Effector memory CD8-positive, alpha-beta T cell (primary cell): ENCODE measurements around the gene RNF182.
"Not testable (repeated sequence)": the region's sequence is repeated elsewhere in the genome, so short reads cannot be mapped to it uniquely, and the experiment has no call there.

Source experiments
- ATAC-seq: fragments of 150-1000 bp; cut with Tn5 transposase; replicated peaks from 2 replicates; pipeline ENCODE4 v1.10.0; 2021; ENCODE audit warnings: mild to moderate bottlenecking, moderate library complexity
- DNase-seq, 3 experiments: peaks; one replicate each; pipeline ENCODE4 v3.0.0; 2021
- H3K27ac Mint-ChIP-seq, 2 donors: one replicate each; pipeline ENCODE4 v1.8.0; 2022; ENCODE audit warnings: mild to moderate bottlenecking in 2 of 2, mixed read lengths in 2 of 2, moderate library complexity in 2 of 2
- H3K27me3 Mint-ChIP-seq, 2 donors: one replicate each; pipeline ENCODE4 v1.8.0; 2022; ENCODE audit warnings: mixed read lengths in 2 of 2
- H3K36me3 Mint-ChIP-seq: one replicate; pipeline ENCODE4 v1.8.0; 2022; ENCODE audit warnings: mild to moderate bottlenecking, moderate library complexity, mixed read lengths; ENCODE audit not compliant: insufficient read depth
- H3K4me1 Mint-ChIP-seq, 2 donors: one replicate each; pipeline ENCODE4 v1.8.0; 2022; ENCODE audit warnings: low read depth in 2 of 2, mixed read lengths in 2 of 2
- H3K4me3 Mint-ChIP-seq, 2 donors: one replicate each; pipeline ENCODE4 v1.8.0; 2022; ENCODE audit warnings: mild to moderate bottlenecking in 2 of 2, mixed read lengths in 2 of 2, moderate library complexity in 2 of 2
- H3K9me3 Mint-ChIP-seq, 2 donors: one replicate each; pipeline ENCODE4 v1.8.0; 2022; ENCODE audit warnings: mixed read lengths in 2 of 2

Gene RNF182

DNA sequence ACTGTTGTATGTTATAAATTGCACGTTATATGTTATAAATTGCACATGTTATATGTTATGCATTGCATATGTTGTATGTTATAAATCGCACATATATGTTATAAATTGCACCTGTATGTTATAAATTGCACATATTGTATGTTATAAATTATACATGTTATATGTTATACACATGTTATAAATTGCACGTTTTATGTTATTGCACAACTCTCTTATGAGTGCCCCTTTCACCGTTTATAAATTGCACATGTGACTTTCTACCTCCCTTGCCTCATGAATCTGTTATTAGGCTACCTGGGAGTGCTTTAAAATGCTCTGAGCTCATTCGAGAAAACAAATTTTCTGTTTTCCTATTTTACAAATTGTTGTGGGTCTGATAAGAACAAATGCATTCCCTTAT lies 84.1 kb downstream of the RNF182 start:
- no peak overlapping the region for H3K27ac Mint-ChIP-seq
- no peaks in the 10 kb centered on the region for H3K36me3 Mint-ChIP-seq
- ATAC-seq (no peak), DNase-seq (no peak)
- H3K9me3 Mint-ChIP-seq = no peaks in the 10 kb centered on the region
- H3K4me3 Mint-ChIP-seq = no peak overlapping the region
- no peaks in the 10 kb centered on the region for H3K4me1 Mint-ChIP-seq
- H3K27me3 Mint-ChIP-seq = peaks cover 62 to 74% of the 10 kb centered on the region in 2 donors

DNA sequence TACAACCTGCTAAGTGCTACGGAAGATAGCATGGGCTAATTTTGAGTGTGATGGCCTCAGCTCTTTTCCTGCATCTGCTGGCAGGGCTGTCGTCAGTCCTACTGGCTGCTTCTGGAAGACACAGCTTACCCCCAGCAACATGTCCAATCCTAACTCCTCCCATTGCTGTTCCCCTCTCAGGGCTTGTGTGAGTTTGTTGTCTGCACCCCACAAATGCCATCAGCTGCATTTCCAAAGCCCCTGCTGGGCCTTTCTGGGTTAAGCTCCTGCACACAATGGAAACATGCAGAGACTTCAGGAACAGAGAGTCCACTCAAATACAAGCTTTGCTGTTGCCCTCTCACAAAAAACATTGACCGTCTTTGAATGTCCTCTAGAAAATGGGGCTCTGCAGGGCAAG lies 84.7 kb downstream of the RNF182 start:
- Mint-ChIP-seq H3K9me3 (no peaks in the 10 kb centered on the region), H3K36me3 (no peaks in the 10 kb centered on the region), H3K27ac (no peak overlapping the region), H3K4me1 (no peaks in the 10 kb centered on the region), H3K4me3 (no peak overlapping the region), H3K27me3 (peaks cover 61 to 72% of the 10 kb centered on the region in 2 donors)
- ATAC-seq = no peak
- no peak for DNase-seq

DNA sequence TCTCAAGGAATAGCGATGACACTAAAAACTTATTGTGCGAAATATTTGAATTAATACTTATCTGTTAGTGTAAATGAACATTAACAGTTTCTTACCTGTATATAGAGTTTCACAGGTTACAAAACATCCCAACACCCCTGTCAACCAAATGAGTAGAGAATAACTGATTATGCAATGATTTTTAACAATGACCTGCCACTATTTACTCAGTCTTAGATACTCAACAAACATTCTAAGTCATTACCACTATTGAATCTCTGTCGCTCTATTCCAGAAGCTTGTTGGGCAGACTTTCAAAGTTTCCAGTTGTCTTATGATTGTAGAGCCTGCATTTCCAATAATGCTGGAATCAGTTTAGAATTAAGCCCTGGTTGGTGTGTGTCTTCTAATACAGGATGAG lies 85.5 kb downstream of the RNF182 start:
- Mint-ChIP-seq H3K27ac (no peak overlapping the region), H3K4me1 (no peaks in the 10 kb centered on the region), H3K4me3 (no peak overlapping the region), H3K36me3 (no peaks in the 10 kb centered on the region), H3K9me3 (no peaks in the 10 kb centered on the region), H3K27me3 (peaks cover 61 to 72% of the 10 kb centered on the region in 2 donors)
- no peak for DNase-seq
- ATAC-seq = no peak

DNA sequence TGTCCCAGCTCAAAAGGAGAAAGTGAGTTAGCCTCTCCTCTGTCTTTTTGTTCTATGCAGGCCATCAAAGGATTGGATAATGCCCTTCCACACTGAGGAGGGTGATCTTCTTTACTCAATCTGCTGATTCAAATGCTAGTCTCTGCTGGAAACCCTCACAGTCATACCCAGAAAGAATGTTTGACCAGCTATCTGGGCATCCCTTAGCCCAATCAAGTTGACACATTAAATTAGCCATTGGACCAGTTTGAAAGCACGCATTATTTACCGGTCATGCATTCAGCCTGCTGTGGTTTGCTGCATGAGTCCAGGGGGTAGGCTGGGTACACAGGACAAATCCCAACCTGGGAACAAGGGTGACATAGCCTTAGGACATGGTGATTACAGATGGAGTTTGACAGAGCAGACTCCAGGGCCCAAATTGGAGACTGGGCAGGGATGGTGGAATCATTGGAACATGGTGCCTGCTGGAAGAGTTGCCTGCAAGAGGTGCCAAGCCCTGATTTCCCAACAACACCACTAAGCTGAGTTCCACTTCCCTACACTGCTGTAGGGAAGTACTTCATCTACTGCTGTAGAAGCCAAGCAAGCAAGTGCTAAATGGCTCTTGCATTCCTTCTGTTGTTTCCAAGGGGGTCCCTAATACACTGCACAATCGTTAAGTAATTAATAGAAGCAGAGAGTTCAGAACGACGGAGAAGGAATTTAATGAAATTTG lies 87.7 kb downstream of the RNF182 start:
- ATAC-seq = no peak
- no peak overlapping the region for H3K4me3 Mint-ChIP-seq
- H3K36me3 Mint-ChIP-seq = peaks cover 3% of the 10 kb centered on the region
- DNase-seq = no peak
- peaks cover 52 to 69% of the 10 kb centered on the region in 2 donors for H3K27me3 Mint-ChIP-seq
- no peaks in the 10 kb centered on the region for H3K9me3 Mint-ChIP-seq
- no peak overlapping the region for H3K27ac Mint-ChIP-seq
- H3K4me1 Mint-ChIP-seq = no peaks in the 10 kb centered on the region

DNA sequence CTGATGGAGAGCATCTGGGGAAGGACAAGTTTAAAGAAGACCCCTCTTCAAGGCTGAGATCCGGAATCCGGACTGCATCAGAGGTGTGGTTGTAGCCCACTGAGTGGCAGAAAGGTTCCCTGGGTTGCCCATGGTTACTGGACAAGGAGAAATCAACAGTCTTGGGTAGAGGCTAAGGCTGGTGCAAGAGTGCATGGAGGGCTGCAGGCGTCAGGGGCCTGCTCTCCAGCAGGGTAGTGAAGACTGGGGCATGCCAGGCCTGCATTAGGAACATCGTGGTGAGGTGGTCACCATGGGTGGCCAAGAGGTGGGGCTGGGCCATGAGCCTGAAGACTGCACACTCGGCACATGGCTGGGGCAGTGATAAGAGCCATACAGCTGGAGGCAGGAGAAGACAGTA lies 91.2 kb downstream of the RNF182 start:
- Mint-ChIP-seq H3K9me3 (no peaks in the 10 kb centered on the region), H3K36me3 (peaks cover 3% of the 10 kb centered on the region), H3K27ac (no peak overlapping the region), H3K4me1 (no peaks in the 10 kb centered on the region), H3K4me3 (no peak overlapping the region), H3K27me3 (peaks cover 32 to 42% of the 10 kb centered on the region in 2 donors)
- DNase-seq (no peak), ATAC-seq (no peak)

DNA sequence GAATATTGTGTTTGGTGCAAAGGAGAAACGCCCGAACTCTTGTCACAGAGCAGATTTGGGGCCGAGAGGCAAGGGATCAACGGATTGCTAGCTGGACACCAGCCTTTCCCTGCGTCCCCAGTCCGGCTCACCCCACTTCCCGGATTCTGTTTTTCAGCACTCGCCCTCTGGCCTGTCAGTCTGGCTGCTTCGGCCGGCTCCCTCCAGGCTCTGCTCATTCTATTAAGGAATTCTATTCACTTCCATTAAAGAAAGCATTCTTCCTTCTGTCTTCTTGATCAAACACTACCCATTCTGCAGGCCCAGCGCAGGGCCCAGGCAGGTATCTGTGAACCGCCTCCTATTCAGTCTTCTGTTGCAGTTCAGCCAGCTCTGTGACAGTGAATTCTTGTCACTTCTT lies 91.7 kb downstream of the RNF182 start:
- Mint-ChIP-seq H3K9me3 (no peaks in the 10 kb centered on the region), H3K27ac (no peak overlapping the region), H3K4me3 (no peak overlapping the region), H3K27me3 (peaks cover 27 to 38% of the 10 kb centered on the region in 2 donors), H3K4me1 (no peaks in the 10 kb centered on the region), H3K36me3 (peaks cover 3% of the 10 kb centered on the region)
- ATAC-seq (no peak), DNase-seq (no peak)

DNA sequence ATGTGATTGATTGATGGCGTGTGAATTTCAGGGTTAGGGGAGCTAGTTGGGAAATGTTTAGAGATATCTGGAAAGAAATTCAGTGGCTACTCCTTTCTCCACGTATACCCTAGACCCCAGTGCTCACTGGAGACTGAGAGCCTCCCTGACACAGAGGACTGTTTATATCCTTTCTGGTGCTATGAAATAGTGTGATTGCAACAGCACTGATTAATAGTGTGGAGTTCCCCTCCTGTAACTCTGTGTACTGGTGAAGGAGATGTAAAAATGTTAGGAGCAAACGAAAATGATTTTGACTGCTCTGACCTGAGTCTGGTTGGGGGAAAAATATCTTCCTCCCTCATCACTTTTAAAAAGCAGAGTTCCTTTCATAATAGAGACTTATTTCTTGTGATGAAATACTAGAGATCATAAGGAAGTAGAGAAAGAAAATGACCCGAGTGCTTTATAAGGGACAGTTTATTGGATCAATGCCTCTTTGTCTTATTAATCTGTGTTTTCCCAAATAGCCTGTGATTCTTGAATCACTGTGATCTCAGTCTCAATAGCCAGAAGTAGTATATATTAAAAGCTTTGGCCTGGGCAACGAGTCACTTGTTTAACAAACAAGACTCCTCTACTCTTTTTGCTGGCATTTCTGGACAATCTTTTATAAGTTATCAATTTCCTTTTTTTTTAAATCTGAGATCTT lies 92.3 kb downstream of the RNF182 start:
- peaks cover 21 to 38% of the 10 kb centered on the region in 2 donors for H3K27me3 Mint-ChIP-seq
- no peak for DNase-seq

DNA sequence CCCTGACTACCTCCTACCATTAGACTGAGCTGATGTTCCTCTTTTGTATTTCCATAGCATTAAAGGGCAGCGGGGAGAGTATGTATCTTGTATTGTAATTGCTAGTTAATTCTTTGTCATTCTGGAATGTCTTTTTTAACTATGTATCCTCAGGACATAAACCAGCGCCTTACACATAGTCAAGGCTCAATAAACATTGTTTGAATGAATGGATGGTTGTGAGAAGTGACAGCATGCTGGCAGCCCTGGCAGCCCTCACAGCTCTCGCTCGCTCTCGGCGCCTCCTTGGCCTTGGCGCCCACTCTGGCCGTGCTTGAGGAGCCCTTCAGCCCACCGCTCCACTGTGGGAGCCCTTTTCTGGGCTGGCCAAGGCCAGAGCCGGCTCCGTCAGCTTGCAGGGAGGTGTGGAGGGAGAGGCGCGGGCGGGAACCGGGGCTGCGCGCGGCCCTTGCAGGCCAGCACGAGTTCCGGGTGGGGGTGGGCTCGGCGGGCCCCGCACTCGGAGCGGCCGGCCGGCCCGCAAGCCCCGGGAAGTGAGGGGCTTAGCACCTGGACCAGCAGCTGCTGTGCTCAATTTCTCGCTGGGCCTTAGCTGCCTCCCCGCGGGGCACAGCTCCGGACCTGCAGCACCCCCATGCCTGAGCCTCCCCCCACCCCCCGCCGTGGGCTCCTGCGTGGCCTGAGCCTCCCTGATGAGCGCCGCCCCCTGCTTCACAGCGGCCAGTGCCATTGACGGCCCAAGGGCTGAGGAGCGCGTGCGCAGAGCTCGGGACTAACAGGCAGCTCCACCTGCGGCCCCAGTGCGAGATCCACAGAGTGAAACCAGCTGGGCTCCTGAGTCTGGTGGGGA lies 93.1 kb downstream of the RNF182 start:
- Mint-ChIP-seq H3K4me3 (no peak overlapping the region), H3K4me1 (no peaks in the 10 kb centered on the region), H3K27ac (no peak overlapping the region), H3K9me3 (no peaks in the 10 kb centered on the region), H3K36me3 (peaks cover 3% of the 10 kb centered on the region), H3K27me3 (peaks cover 19 to 42% of the 10 kb centered on the region in 2 donors)
- no peak for DNase-seq
- no peak for ATAC-seq

More for the DNA sequence above, 92.3 kb downstream of the RNF182 start:
- Mint-ChIP-seq H3K4me3 (no peak overlapping the region), H3K36me3 (peaks cover 3% of the 10 kb centered on the region), H3K4me1 (no peaks in the 10 kb centered on the region), H3K9me3 (no peaks in the 10 kb centered on the region), H3K27ac (no peak overlapping the region)
- ATAC-seq = no peak

DNA sequence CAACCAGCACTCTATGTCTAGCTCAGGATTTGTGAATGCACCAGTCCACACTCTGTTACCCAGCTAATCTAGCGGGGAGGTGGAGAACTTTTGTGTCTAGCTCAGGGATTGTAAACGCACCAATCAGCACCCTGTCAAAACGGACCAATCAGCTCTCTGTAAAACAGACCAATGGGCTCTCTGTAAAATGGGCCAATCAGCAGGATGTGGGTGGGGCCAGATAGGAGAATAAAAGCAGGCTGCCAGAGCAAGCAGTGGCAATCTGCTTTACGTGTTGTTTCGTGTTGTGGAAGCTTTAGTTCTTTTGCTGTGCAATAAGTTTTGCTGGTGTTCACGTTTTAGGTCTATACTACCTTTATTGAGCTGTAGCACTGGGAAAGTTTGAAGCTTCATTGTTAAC lies 93.8 kb downstream of the RNF182 start:
- not testable (repeated sequence) for H3K9me3 Mint-ChIP-seq, H3K36me3 Mint-ChIP-seq, H3K27ac Mint-ChIP-seq, DNase-seq, ATAC-seq, H3K4me3 Mint-ChIP-seq, H3K4me1 Mint-ChIP-seq
- peaks cover 19 to 49% of the 10 kb centered on the region in 2 donors for H3K27me3 Mint-ChIP-seq

DNA sequence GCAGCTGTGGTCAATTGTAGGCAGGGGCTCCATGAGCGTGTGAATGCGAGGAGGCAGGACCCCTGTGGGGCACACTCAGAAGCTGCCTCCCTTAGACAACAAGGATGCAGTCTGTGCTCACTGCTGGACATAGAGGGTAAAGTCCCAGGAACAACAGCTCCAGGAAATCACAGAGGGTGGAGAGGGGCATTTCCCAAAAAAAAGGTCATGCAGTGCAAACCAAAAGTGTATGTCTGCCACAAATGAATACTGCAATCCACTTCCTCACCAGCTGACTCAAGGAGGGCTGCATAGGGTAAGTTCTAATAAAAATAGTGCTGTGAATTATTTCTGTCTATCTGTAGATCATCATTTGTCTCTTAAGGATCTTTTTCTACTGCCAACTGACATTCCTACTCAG lies 95.8 kb downstream of the RNF182 start:
- Mint-ChIP-seq H3K4me3 (no peak overlapping the region), H3K4me1 (peaks cover 0 to 1% of the 10 kb centered on the region in 2 donors), H3K27ac (no peak overlapping the region), H3K27me3 (peaks cover 19 to 53% of the 10 kb centered on the region in 2 donors), H3K9me3 (no peaks in the 10 kb centered on the region), H3K36me3 (peaks cover 6% of the 10 kb centered on the region)
- DNase-seq (no peak), ATAC-seq (no peak)

DNA sequence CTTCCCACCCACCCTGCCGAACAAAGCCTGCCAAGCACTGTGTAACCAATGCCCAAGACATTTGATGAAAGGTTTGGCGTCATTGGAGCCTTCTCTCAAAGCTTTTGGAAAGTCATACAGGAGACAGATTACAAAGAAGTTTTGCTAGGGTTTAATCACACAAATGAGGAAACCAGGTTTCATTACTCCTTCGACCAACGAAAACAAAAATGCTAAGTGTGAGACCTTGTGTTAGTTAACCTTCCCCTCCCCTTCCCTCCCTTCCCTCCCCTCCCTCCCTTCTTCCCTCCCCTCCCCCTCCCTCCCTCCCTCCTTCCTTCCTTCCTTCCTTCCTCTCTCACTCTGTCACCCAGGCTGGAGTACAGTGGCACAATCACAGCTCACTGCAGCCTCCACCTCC lies 96.7 kb downstream of the RNF182 start:
- Mint-ChIP-seq H3K4me3 (no peak overlapping the region), H3K27me3 (peaks cover 19 to 53% of the 10 kb centered on the region in 2 donors), H3K36me3 (peaks cover 4% of the 10 kb centered on the region), H3K4me1 (peaks cover 0 to 2% of the 10 kb centered on the region in 2 donors), H3K27ac (no peak overlapping the region), H3K9me3 (no peaks in the 10 kb centered on the region)
- DNase-seq (no peak), ATAC-seq (no peak)

DNA sequence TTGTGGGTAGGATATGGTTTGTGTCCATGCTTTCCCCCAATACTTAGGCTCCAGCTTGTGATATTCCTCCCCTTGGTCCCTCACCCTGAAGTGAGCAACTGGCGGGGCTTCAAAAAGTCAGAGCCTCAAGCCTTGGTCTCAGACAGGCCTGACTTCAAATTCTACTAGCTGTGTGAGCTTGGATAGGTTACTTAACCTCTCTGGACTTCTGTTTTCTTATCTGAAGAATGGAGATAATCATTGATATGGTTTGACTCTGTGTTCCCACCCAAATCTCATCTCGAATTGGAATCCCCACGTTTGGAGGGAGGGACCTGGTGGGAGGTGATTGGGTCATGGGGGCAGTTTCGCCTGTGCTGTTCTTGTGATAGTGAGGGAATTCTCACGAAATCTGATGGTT lies 97.9 kb downstream of the RNF182 start:
- peaks cover 30 to 55% of the 10 kb centered on the region in 2 donors for H3K27me3 Mint-ChIP-seq
- DNase-seq = no peak
- H3K9me3 Mint-ChIP-seq = no peaks in the 10 kb centered on the region
- H3K36me3 Mint-ChIP-seq = peaks cover 4% of the 10 kb centered on the region
- no peak overlapping the region for H3K4me3 Mint-ChIP-seq
- H3K27ac Mint-ChIP-seq = no peak overlapping the region
- H3K4me1 Mint-ChIP-seq = peaks cover 0 to 5% of the 10 kb centered on the region in 2 donors
- no peak for ATAC-seq

DNA sequence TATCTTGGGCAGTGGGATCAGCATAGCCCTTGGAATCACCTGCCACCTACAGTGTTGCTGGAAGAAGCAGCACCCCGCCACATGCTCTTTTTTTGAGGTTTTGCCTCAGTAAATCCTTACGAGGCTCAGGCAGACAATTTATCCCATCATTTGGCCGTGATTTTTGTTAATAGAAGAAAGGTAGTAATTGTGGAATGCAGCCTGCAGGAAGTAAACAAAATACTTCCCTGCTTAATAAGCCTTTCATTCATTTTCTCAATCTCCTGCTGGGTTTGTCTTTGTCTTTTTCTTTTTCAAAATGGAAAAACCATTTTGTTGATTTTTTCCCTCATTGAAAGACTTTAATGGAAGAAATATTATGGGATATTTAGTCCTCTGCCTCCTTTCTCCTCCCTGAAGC lies 99.1 kb downstream of the RNF182 start:
- peaks cover 0 to 5% of the 10 kb centered on the region in 2 donors for H3K4me1 Mint-ChIP-seq
- DNase-seq = no peak
- ATAC-seq = no peak
- peaks cover 36 to 64% of the 10 kb centered on the region in 2 donors for H3K27me3 Mint-ChIP-seq
- peaks cover 4% of the 10 kb centered on the region for H3K36me3 Mint-ChIP-seq
- H3K27ac Mint-ChIP-seq = no peak overlapping the region
- no peaks in the 10 kb centered on the region for H3K9me3 Mint-ChIP-seq
- no peak overlapping the region for H3K4me3 Mint-ChIP-seq
